GM19468 (cell line): ENCODE measurements around the gene BCKDK.
A peak's percentile ranks its signal among the peaks of the same experiment; 100 is the strongest.

Experiments used
- ATAC-seq: cut with Tn5 transposase; IDR thresholded peaks from one replicate; pipeline ENCODE4 v1.9.1; 2021; ENCODE audit warnings: mild to moderate bottlenecking, moderate library complexity, moderate number of reproducible peaks; ENCODE audit not compliant: unreplicated experiment; ENCODE audit errors: extremely low read depth

Gene BCKDK

DNA sequence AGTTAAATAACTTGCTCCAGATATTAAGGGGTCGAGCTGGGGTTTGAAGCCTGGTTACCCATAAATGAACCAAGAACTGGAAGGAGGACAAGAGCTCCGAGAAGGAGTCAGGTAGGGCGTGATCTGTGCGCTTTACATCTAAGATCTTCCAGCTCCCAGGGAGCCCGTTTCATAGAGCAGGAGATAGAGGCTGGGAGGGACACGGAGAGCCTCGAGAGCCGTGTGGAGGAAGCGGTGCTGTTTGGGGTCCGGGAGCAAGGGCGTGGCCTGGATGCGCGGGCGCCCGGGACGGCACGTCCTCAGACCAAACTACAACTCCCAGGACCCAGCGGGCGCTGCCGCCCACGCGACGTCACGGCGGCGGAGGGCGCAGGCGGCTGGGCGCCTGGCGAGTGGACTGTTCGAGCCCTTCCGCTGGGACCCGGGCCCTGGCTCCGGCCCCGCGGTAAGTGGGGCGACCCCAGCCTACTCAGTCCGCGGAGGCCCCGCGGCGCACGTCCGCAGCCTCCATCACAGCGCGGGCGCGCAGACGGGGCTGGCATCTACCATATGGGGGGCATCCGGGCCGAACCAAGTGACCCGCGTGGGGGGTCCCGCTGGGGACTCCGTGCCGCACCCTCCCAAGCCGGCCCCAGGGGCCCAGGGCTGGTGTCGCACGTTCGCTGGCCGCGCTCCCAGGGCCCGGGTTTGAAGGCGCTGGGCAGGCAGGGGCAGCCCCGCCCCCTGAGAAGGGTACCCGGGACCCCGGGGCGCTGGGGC, at the start of gene BCKDK:
BCKDK (plus strand) TSS at position 352 of the 759 bp plus-strand sequence. CDS start 838 bp downstream, outside the sequence.
- peak; percentile 74 for ATAC-seq

DNA sequence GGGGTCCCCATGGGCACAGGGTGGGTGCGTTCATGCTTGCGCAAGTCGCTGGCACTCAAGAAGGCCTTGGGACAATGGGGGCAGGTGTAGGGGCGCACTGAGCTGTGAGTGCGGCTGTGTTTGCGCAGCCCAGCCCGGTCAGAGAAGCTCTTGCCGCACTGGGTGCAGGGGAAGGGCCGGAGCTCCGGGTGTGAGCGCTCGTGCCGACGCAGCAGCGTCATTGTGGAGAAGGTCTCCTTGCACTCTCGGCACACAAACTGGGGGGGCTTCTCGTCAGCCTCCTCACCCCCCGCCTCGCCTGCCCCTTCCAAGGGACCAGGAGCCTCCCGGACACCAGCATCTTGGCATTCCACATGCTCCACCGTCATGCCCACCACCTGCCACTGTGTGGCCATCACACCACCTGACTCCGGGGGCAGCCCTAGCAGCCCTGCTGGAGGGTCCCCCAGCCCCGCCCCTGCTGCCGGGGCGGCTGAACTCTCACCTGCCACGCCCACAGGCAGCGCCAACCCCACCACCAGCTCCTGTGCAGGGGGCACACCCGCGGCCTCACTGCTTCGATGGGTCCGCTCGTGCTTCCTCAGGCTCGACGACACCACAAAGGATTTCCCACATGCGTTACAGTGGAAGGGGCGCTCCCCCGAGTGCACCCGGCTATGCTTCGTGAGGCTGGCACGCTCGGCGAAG, 46.9 kb upstream of the BCKDK start:
- ATAC-seq, result no peak

DNA sequence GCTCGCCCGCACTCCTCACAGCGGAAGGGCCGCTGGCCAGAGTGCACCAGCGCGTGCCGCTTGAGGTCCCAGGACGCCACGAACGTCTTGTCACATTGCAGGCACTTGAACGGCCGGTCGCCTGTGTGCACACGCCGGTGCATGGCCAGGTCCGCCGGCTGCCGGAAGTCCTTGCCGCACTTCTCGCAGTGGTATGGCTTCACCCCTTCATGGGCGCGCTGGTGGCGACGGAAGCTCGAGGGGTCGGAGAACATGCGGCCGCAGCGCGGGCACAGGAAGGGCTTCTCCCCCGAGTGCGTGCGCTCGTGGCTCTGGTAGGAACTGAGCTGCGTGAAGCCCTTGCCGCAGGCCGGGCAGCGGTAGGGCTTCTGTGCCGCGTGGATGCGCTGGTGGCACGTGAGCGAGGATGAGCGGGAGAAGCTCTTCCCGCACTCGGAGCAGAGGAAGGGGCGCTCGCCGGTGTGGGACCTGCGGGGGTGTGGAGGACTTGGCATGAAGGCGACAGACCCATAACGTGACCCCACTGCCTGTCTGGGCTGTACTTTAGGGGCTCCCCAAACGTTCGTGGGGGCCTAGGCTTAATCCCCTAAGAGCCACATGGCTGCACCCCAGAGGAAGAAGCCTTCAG, 46.3 kb upstream of the BCKDK start:
- no peak for ATAC-seq

DNA sequence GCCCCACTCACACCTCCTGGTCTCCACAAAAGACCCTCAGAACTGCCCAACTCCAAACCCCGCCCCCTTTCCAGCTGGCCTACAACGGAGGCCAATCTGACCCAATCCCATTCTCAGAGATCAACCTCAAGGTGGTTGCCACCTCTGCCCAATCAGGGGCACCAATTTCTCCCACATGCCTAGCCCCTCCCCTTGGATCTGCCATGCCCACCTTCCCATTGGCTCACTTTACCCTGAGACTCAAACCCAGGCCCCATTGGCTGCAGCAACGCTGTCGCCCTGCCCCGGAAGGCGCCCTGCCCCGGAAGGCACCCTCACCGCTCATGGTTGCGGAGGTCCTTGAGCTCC, 44.7 kb upstream of the BCKDK start:
- ATAC-seq, result no peak

DNA sequence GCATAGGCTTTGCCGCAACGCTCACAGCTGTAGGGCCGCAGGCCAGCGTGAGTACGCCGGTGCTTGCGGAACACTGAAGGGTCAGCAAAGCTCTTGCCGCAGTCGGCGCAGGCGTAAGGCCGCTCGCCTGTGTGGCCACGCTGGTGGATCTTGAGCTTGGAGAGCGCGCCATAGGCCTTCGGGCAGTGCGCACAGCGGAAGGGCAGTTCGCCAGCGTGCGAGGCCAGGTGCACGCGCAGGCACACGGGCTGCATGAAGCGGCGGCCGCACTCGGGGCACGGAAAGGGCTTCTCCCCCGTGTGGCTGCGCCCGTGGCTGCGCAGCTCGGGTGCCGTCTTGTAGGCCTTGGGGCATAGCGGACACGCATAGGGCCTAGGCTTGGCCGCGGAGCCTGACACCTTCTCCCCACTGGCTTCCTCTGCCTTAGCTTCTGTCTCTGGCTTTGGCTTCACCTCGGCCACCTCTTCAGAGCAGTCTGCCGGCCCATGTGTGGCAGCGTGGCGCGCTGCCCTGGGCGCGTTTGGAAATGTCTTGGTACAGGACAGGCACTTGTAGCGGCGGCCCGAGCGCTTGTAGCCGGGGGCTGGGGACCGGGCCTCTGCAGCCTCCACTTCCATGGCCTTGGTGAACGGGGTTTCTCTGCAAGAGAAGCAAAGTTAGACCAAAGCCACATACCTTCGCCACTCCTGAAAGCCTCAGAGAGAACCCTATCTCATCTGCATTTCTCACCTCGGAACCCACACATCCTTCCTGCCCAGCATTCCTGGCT, 44.2 kb upstream of the BCKDK start:
- ATAC-seq, result no peak

DNA sequence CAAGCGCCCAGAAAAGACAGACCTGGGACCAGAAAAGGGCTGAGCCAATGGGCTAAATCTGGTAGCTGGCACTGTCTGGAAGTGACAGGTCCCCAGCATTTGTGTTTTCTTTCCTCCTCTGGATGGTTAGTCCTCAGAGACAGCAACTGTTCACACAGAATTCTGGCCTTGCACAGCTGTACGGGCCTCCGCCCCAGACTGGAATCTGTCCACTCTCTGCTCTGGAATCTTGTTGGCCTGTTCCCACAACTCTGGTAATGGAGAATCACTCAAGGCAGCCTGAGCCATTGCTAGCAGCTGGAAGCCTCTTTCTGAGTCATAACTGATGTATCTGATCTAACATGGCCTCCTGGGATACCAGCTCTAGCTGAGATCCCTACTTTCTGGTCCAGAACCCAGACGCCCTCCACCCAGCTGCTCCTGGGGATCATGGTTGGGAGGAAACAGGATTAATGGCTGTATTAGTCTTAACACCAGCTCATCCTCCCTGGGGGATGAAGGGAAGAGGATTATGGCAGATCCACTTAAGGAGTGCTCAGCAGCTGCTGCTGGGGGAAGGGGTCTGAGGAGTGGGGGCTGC, 43.2 kb upstream of the BCKDK start:
- ATAC-seq, result no peak

DNA sequence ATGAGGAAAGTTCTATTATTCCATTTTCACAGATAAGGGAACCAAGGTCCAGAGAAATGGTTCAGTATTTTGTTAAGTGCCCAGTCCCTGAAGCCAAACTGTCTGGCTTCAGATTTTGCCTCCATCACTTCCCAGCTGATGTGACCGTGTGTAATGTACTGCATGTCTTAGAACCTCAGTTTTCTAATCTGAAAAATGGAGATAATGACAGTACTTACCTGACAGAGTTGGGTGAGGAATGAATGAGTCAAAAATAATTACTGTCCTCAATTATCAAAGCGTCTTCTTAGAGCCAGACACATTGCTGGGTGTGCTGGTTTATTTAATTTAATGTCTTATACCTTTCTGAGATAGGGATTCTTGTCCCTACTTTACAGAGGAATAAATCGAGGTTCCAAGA, 40.8 kb upstream of the BCKDK start:
- ATAC-seq, result no peak

DNA sequence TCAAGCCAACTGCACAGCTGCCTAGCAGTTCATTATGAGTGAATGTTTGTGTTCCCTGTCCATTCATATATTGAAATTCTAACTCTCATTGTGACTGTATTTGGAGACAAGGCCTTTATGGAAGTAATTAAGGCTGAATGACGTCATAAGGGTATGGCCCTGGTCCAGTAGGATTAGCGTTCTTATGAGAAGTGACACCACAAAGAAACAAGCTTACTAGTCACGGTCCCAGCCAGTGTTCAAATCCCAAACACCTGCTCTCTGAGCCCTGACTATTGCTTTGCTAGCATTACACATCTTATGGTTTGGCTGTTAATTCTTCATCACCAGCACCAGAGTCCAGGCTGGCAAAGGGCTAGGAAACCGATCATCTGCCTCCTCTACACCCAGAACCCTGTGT, 36.3 kb upstream of the BCKDK start:
- no peak for ATAC-seq

DNA sequence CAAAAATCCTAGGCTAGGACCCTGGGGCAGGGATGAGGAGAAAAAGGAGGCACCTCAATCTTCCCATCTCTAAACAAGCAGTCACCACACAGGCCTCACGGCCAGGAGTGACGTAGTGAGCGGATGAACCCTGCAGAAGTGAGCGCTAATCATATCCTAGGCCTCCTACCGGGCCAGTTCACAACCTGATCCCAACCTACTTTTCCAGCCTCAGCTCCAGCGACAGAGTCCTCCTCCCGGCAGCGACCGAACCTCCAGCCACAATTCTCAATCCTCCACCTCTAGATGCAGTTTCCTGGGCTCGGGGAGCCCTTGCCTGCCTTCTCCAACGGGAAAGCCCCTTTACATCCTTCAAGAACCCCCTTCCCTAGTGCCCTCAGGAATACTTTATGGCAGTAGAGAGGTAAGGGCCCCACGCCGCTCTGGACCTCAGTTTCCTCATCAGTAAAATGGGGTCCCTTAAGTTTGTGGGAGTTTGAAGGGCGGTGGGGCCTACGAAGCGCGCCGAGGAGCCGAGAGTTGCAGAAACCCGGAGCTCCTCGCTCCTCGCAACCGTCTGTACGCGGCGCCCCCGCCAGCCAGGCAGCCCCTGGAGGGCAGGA, 35.5 kb upstream of the BCKDK start:
- ATAC-seq, result no peak

DNA sequence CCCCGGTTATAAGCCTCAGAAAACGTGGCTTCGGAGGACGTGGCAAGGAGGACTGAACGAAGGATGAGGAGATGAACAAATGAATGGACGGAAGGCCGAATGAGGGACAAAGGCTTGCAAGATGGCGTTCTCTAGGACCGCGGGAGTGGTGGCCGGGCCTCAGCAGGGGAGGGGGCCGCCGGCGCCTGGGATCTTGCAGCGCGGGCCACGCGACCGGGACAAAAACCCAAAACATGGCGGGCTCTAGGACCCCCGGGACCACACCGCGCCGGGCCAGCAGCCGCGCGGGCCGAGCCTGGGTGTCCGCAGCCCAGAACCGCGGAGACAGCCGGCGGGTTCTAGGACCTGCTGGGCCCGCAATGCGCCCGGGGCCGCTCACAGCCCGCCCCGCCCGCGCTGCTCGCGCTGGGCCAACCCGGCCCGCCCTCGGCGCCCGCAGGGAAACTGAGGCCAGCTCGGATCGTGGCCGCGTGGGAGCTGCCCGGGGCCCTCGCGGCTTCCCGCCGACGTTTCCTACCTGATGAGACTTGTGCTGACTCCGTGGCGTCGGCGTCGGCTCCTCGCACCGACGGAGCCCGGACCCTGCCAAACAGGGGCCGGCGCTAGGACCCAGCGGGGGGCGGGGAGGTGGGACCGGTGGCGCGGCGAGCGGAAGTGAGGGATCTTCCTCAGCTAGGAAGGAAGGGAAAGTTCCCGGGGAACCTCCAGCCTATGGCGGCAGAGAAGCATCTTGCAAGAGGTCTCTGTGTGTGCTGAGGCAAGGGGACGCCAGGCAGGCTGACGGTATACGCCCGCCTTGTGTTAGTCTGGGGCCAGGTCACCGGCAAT, 34.8 kb upstream of the BCKDK start:
- ATAC-seq, result peak; percentile 23

DNA sequence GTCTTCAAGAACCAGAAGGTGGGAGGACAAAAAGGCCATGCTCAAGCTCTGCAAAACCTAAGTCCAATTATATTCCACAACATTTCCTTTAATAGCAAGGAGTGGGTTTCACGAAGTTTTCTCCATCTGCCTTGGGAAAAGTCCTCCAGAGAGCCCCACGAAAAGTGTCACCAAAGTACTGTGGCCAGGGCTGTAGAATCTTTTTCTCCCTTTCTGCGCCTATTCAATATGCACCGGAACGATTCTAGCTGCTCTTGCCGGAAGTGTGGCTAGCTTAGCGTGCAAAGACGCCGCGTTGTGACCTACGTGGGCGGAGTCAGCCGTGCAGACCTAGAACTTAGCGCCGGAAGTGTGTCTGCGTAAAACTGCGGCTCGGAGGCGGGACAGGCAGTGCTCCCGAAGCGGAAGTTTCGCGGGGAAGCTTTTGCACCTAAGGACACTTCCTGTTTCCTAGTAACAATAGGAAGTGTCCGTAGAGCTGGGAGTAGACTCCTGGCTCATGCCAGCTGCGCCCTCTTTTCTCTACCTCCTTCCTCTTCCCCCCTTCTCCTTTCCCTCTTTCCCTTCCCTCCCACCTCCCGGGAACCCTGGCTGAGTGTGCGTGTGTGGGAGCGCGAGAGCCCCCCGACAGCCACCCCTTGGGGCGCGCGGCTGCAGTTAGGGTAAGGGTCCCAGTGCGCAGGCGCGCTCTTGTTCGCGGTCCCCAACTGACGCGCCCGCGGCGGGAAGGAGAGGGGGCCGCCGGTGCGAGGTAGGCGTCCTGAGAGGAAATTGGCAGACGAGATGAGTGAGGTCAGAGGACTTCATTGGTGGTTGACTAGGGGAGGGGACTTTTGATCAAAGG, 34.0 kb upstream of the BCKDK start, which contains the start of the genes ZNF646 and ZNF668:
ZNF646 (plus strand) TSS at position 453 of the 844 bp plus-strand sequence. CDS start 1,903 bp downstream, outside the sequence.
ZNF668 (minus strand) TSS at position 271 of the 844 bp plus-strand sequence. CDS start 9,781 bp downstream, outside the sequence.
- peak; percentile 28 for ATAC-seq

DNA sequence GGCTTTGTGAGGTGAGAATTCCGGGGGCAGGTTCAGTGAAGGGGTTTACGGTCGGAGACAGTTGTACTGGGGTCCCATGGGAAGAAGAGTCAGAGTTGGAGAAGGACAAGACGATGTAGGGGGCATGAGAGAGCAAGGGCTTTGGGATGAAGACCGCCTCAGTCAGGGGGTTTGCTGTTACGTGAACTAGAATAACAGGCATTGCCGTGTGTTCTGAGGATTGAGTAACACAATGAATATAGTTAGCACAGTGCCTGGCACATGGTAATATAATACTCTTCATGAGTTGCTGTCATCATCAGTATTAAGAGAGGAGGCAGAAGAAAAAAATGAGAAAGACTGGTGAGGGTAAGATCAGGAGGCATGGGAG, 33.4 kb upstream of the BCKDK start:
- no peak for ATAC-seq

DNA sequence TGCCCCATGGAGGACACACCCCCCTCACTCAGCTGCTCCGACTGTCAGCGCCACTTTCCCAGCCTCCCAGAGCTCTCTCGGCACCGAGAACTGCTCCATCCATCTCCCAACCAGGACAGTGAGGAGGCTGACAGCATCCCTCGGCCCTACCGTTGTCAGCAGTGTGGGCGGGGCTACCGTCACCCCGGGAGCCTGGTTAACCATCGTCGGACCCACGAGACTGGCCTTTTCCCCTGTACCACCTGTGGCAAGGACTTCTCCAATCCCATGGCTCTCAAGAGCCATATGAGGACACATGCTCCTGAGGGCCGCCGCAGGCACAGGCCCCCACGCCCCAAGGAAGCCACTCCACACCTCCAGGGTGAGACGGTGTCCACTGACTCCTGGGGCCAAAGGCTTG, 31.9 kb upstream of the BCKDK start:
- ATAC-seq, result no peak

DNA sequence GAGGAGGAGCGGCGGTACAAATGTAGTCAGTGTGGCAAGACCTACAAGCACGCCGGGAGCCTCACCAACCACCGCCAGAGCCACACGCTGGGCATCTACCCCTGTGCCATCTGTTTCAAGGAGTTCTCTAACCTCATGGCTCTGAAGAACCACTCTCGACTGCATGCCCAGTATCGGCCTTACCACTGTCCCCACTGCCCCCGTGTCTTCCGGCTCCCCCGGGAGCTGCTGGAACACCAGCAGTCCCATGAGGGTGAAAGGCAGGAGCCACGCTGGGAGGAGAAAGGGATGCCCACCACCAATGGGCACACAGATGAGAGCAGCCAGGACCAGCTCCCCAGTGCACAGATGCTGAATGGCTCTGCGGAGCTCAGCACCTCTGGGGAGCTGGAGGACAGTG, 31.2 kb upstream of the BCKDK start:
- no peak for ATAC-seq

DNA sequence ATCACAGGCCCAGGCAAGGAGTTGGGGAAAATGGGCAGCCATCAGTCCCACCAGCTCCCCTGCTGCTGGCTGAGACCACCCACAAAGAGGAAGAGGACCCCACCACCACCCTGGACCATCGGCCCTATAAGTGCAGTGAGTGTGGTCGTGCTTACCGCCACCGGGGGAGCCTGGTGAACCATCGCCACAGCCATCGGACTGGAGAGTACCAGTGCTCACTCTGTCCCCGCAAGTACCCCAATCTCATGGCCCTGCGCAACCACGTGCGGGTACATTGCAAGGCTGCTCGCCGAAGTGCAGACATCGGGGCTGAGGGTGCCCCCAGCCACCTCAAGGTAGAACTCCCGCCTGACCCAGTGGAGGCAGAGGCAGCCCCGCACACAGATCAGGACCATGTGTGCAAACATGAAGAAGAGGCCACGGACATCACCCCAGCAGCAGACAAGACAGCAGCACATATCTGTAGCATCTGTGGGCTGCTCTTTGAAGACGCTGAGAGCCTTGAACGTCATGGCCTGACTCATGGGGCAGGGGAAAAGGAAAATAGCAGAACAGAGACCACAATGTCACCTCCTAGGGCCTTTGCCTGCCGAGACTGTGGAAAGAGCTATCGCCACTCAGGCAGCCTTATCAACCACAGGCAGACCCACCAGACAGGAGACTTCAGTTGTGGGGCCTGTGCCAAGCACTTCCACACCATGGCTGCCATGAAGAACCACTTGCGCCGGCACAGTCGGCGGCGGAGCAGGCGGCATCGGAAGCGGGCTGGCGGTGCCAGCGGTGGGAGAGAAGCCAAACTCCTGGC, 30.4 kb upstream of the BCKDK start:
- ATAC-seq, result no peak

DNA sequence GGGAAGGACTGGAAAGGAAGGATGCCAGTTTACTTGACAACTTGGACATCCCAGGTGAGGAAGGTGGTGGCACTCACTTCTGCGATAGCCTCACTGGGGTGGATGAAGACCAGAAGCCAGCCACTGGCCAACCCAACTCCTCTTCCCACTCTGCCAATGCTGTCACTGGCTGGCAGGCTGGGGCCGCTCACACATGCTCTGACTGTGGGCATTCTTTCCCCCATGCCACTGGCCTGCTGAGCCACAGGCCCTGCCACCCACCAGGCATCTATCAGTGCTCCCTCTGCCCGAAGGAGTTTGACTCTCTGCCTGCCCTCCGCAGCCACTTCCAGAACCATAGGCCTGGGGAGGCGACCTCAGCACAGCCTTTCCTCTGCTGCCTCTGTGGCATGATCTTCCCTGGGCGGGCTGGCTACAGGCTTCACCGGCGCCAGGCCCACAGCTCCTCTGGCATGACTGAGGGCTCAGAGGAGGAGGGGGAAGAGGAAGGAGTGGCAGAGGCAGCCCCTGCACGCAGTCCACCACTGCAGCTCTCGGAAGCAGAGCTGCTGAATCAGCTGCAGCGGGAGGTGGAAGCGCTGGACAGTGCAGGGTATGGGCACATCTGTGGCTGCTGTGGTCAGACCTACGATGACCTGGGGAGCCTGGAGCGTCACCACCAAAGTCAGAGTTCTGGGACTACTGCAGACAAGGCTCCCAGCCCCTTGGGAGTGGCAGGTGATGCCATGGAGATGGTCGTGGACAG, 29.4 kb upstream of the BCKDK start:
- no peak for ATAC-seq
